Mesenchymal stem cell (in vitro differentiated cells and primary cell): ENCODE measurements around the gene CAMK2A.

Source experiments
- DNase-seq: peaks from one replicate; pipeline ENCODE4 v3.0.0-alpha.2; 2013
- H2AFZ ChIP-seq: one replicate; pipeline ENCODE4 v1.6.1; 2013; ENCODE audit warnings: low read depth, mild to moderate bottlenecking, control low read depth, inconsistent platforms, low read length, moderate library complexity
- H2AK5ac ChIP-seq: 2 replicates; pipeline ENCODE4 v1.6.1; 2013; ENCODE audit warnings: low read length, moderate library complexity, mild to moderate bottlenecking, inconsistent platforms; ENCODE audit not compliant: severe bottlenecking
- H2BK120ac ChIP-seq: one replicate; pipeline ENCODE4 v1.6.1; 2013; ENCODE audit warnings: low read depth, mild to moderate bottlenecking, inconsistent platforms, low read length, moderate library complexity
- H2BK12ac ChIP-seq, 2 experiments: one replicate each; pipeline ENCODE4 v1.6.1; 2013; ENCODE audit warnings: inconsistent platforms in 2 of 2, low read length in 2 of 2, mild to moderate bottlenecking in 2 of 2, moderate library complexity in 2 of 2, control low read depth in 1 of 2
- H2BK15ac ChIP-seq: one replicate; pipeline ENCODE4 v1.6.1; 2013; ENCODE audit warnings: mild to moderate bottlenecking, low read depth, inconsistent platforms; ENCODE audit not compliant: poor library complexity, severe bottlenecking
- H2BK5ac ChIP-seq: 2 replicates; pipeline ENCODE4 v1.6.1; 2013; ENCODE audit warnings: low read depth, mild to moderate bottlenecking, low read length, control low read depth, inconsistent platforms; ENCODE audit not compliant: poor library complexity, severe bottlenecking
- H3K14ac ChIP-seq, 2 experiments: one replicate each; pipeline ENCODE4 v1.6.1; 2013; ENCODE audit warnings: inconsistent platforms in 2 of 2, low read length in 2 of 2, control low read depth in 1 of 2, mild to moderate bottlenecking in 1 of 2, moderate library complexity in 1 of 2
- H3K18ac ChIP-seq, 2 experiments: one replicate each; pipeline ENCODE4 v1.6.1; 2013; ENCODE audit warnings: inconsistent platforms in 2 of 2, low read length in 2 of 2, control low read depth in 1 of 2, low read depth in 1 of 2, mild to moderate bottlenecking in 1 of 2
- H3K23ac ChIP-seq, 2 experiments: one replicate each; pipeline ENCODE4 v1.6.1; 2013; ENCODE audit warnings: inconsistent platforms in 2 of 2, low read length in 2 of 2, mild to moderate bottlenecking in 2 of 2, moderate library complexity in 2 of 2, control low read depth in 1 of 2
- H3K27ac ChIP-seq: 2 replicates; pipeline ENCODE4 v1.5.1; 2013; ENCODE audit warnings: mild to moderate bottlenecking, moderate library complexity, low read length, control low read depth, inconsistent platforms; ENCODE audit not compliant: poor library complexity, severe bottlenecking
- H3K27me3 ChIP-seq, 2 experiments: 2 replicates each; pipeline versions ENCODE4 v1.6.1 to v1.7.0; 2013; ENCODE audit warnings: low read length in 2 of 2, mild to moderate bottlenecking in 2 of 2, moderate library complexity in 2 of 2, control low read depth in 1 of 2, inconsistent platforms in 1 of 2; ENCODE audit not compliant: control insufficient read depth in 1 of 2, insufficient read depth in 1 of 2
- H3K36me3 ChIP-seq, 2 experiments: 2 replicates each; pipeline versions ENCODE4 v1.6.1 to v1.7.0; 2013; ENCODE audit warnings: low read length in 2 of 2, control low read depth in 1 of 2, inconsistent platforms in 1 of 2, low read depth in 1 of 2, mild to moderate bottlenecking in 1 of 2; ENCODE audit not compliant: insufficient read depth in 2 of 2, control insufficient read depth in 1 of 2
- H3K4ac ChIP-seq, 2 experiments: one replicate each; pipeline ENCODE4 v1.6.1; 2013; ENCODE audit warnings: inconsistent platforms in 2 of 2, low read length in 2 of 2, mild to moderate bottlenecking in 2 of 2, moderate library complexity in 2 of 2, control low read depth in 1 of 2, low read depth in 1 of 2
- H3K4me1 ChIP-seq: 2 replicates; pipeline ENCODE4 v1.6.1; 2013; ENCODE audit warnings: low read depth, low read length, control low read depth; ENCODE audit not compliant: control insufficient read depth, insufficient read depth
- H3K4me2 ChIP-seq: 2 replicates; pipeline ENCODE4 v1.6.1; 2013; ENCODE audit warnings: low read length, mild to moderate bottlenecking, inconsistent platforms; ENCODE audit not compliant: poor library complexity, severe bottlenecking
- H3K4me3 ChIP-seq, 2 experiments: 2 replicates each; pipeline versions ENCODE4 v1.5.1 to v1.7.0; 2013; ENCODE audit warnings: low read length in 2 of 2, mild to moderate bottlenecking in 2 of 2, control low read depth in 1 of 2, low read depth in 1 of 2; ENCODE audit not compliant: insufficient read depth in 1 of 2
- H3K79me1 ChIP-seq: replicated peaks from 2 replicates; pipeline ENCODE4 v1.6.1; 2013; ENCODE audit warnings: mild to moderate bottlenecking, control low read depth, low read length, inconsistent platforms; ENCODE audit not compliant: poor library complexity, severe bottlenecking
- H3K9ac ChIP-seq: 2 replicates; pipeline ENCODE4 v1.7.0; 2013; ENCODE audit warnings: mild to moderate bottlenecking, low read length, moderate library complexity
- H3K9me3 ChIP-seq: 2 replicates; pipeline ENCODE4 v1.7.0; 2013; ENCODE audit warnings: mild to moderate bottlenecking, low read length; ENCODE audit not compliant: control insufficient read depth
- H4K8ac ChIP-seq: one replicate; pipeline ENCODE4 v1.6.1; 2013; ENCODE audit warnings: inconsistent platforms, mild to moderate bottlenecking, low read length, moderate library complexity
- H4K91ac ChIP-seq: one replicate; pipeline ENCODE4 v1.6.1; 2013; ENCODE audit warnings: mild to moderate bottlenecking, low read length, inconsistent platforms
- WGBS: methylation state at CpG from one replicate; pipeline ENCODE4 v1.1.7; 2013; ENCODE audit warnings: mixed read lengths; 5-methylcytosine and 5-hydroxymethylcytosine counted together

CAMK2A gene

DNA sequence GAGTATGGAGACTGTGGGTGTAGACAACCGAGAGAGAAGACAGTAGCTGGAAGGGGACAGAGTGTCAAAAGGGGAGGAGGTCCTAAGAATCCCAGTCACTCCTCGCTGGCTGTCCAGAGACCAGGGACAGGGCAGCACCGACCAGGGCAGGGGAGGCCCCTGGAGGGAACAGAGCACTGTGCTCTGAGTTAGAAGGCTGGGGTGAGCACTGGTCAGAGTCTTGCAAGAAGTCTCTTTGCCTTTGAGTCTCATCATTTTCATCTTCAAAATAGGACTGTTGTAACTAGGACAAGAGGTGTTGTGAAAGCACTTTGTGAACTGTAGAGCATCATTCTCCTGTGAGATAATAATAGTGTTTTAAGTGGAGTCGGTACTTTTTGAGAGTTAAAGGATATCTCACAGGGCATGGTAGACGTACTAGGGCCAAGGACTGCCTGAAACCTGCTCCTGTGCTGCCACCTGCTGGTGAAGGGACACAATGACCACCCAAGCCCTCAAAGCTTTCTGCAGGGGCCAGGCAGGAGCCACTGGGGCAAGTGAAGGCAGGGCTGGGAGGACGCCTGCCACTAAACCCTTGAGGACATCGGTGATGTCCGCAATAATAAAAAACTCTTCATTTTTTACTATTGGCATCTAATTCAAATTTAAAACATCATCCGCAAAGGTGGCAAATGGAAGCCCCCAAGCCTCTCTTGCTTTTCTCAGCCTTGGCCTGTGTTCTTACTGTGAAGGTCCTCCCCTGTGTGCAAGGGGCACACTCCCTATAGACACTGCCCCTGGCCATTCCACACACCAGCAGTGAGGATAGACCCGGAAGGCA lies 71.5 kb downstream of the CAMK2A start:
- H3K27ac ChIP-seq, result no peak overlapping the region

GRCh38 chr5:150217038-150217437 lies 72.5 kb downstream of the CAMK2A start:
- H3K36me3 ChIP-seq, result no peaks in the 10 kb centered on the region
- 100% methylated on average over 1 of the region's 2 CpGs for WGBS
- no peak overlapping the region for H2BK15ac ChIP-seq
- H3K4me1 ChIP-seq, result peaks cover 3% of the 10 kb centered on the region
- peak overlapping the region; percentile 10 for H4K91ac ChIP-seq
- no peak for DNase-seq
- no peak overlapping the region for H2BK5ac ChIP-seq
- no peaks in the 10 kb centered on the region for H3K9me3 ChIP-seq
- no peak overlapping the region for H2BK120ac ChIP-seq
- H2BK12ac ChIP-seq, result no peak overlapping the region
- H3K4ac ChIP-seq, result no peak overlapping the region
- H2AK5ac ChIP-seq, result no peak overlapping the region
- H3K23ac ChIP-seq, result no peak overlapping the region
- no peak overlapping the region for H3K27ac ChIP-seq
- no peak overlapping the region for H3K14ac ChIP-seq
- H2AFZ ChIP-seq, result no peak overlapping the region
- no peaks in the 10 kb centered on the region for H3K79me1 ChIP-seq
- H3K4me2 ChIP-seq, result no peak overlapping the region
- peak overlapping the region; percentile 53 for H3K9ac ChIP-seq
- no peak overlapping the region for H3K4me3 ChIP-seq
- no peak overlapping the region for H4K8ac ChIP-seq
- no peak overlapping the region for H3K18ac ChIP-seq
- H3K27me3 ChIP-seq, result no peaks in the 10 kb centered on the region

More for the DNA sequence above, 71.5 kb downstream of the CAMK2A start:
- H2AFZ ChIP-seq, result no peak overlapping the region
- no peak overlapping the region for H3K14ac ChIP-seq
- H2BK15ac ChIP-seq, result no peak overlapping the region
- no peak overlapping the region for H3K23ac ChIP-seq
- 32% methylated on average over 10 of the region's 10 CpGs for WGBS
- H2BK12ac ChIP-seq, result peak overlapping the region; percentile 28 to 50
- no peaks in the 10 kb centered on the region for H3K9me3 ChIP-seq
- H3K18ac ChIP-seq, result peak overlapping the region in 1 of 2 experiments; percentile 11
- H2BK120ac ChIP-seq, result no peak overlapping the region
- H3K4me1 ChIP-seq, result peaks cover 3% of the 10 kb centered on the region
- no peak overlapping the region for H4K8ac ChIP-seq
- peak overlapping the region; percentile 53 for H3K9ac ChIP-seq
- DNase-seq, result peak; percentile 83
- no peak overlapping the region for H3K4me2 ChIP-seq
- no peaks in the 10 kb centered on the region for H3K79me1 ChIP-seq
- H3K4me3 ChIP-seq, result no peak overlapping the region
- H3K27me3 ChIP-seq, result no peaks in the 10 kb centered on the region
- no peak overlapping the region for H4K91ac ChIP-seq
- H3K36me3 ChIP-seq, result peaks cover 0 to 3% of the 10 kb centered on the region in 2 experiments
- H2AK5ac ChIP-seq, result no peak overlapping the region
- H3K4ac ChIP-seq, result no peak overlapping the region
- no peak overlapping the region for H2BK5ac ChIP-seq

DNA sequence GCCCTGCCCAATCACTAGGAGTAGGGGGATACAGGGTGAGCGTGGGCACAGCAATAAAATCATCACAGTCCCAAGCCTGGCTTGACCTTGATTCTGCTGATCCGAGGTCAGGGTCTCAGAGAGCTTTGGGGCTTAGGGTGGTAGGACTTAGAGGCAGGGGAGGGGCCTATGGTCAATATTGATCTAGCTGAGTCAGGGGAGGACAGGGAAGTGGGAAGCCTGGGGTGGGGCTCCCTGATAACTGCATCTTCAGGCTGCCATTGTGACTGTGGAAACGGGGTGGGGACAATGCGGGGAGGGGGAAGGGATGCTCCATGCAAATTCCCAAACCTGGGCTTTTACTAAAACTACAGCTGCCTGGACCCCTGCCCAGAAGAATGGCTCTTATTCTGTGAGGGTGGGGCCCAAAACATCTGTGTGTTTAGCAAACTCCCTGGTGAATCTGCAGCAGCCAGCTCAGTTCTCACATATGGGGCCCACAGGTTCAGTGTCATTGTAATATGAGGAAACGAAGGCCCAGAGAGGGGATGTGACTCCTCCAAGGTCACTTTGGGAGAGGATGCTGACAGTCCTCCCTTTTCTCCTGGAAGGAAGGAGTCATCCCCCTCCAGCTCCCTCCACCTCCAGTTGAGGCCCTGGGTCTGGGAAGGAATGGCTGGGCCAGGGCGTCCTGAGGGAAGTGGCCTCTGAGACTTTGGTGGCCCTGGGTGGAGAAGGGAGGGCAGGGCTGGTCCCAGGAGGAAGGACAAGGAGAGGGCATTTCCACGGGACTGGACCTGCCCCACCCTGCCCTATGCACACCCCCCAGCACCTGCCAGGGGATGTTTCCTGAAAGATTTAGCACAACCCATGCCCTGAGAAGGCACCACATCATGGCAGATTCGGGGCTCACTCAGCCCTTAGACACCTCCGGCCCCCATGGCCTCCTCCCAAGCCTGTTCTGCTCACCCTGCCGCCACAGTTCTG lies 73.3 kb downstream of the CAMK2A start:
- H3K9ac ChIP-seq, result peak overlapping the region; percentile 74
- H3K27me3 ChIP-seq, result no peaks in the 10 kb centered on the region
- H3K4ac ChIP-seq, result no peak overlapping the region
- H3K4me3 ChIP-seq, result no peak overlapping the region
- no peaks in the 10 kb centered on the region for H3K36me3 ChIP-seq
- H4K91ac ChIP-seq, result no peak overlapping the region
- H2AK5ac ChIP-seq, result no peak overlapping the region
- no peak overlapping the region for H2BK15ac ChIP-seq
- H3K14ac ChIP-seq, result peak overlapping the region in 1 of 2 experiments; percentile 42
- no peaks in the 10 kb centered on the region for H3K9me3 ChIP-seq
- H4K8ac ChIP-seq, result no peak overlapping the region
- WGBS, result 88% methylated on average over 8 of the region's 10 CpGs
- no peak overlapping the region for H2AFZ ChIP-seq
- H3K4me1 ChIP-seq, result peaks cover 3% of the 10 kb centered on the region
- H3K18ac ChIP-seq, result no peak overlapping the region
- no peak overlapping the region for H3K4me2 ChIP-seq
- no peak overlapping the region for H3K27ac ChIP-seq
- no peak overlapping the region for H2BK120ac ChIP-seq
- H3K79me1 ChIP-seq, result no peaks in the 10 kb centered on the region
- DNase-seq, result no peak
- no peak overlapping the region for H2BK12ac ChIP-seq
- no peak overlapping the region for H3K23ac ChIP-seq
- H2BK5ac ChIP-seq, result no peak overlapping the region

GRCh38 chr5:150214289-150214688 lies 75.3 kb downstream of the CAMK2A start:
- H3K27ac ChIP-seq, result no peak overlapping the region
- H4K91ac ChIP-seq, result no peak overlapping the region
- no peaks in the 10 kb centered on the region for H3K36me3 ChIP-seq
- no peaks in the 10 kb centered on the region for H3K79me1 ChIP-seq
- no peaks in the 10 kb centered on the region for H3K9me3 ChIP-seq
- no peak overlapping the region for H2BK5ac ChIP-seq
- H3K14ac ChIP-seq, result no peak overlapping the region
- H2AK5ac ChIP-seq, result no peak overlapping the region
- no peaks in the 10 kb centered on the region for H3K27me3 ChIP-seq
- H2BK120ac ChIP-seq, result no peak overlapping the region
- H3K4me1 ChIP-seq, result peaks cover 5% of the 10 kb centered on the region
- peak overlapping the region in 1 of 2 experiments; percentile 24 for H3K4ac ChIP-seq
- peak; percentile 44 for DNase-seq
- peak overlapping the region in 1 of 2 experiments; percentile 6 for H2BK12ac ChIP-seq
- H3K9ac ChIP-seq, result peak overlapping the region; percentile 74
- WGBS, result 79% methylated on average over 7 of the region's 7 CpGs
- H2AFZ ChIP-seq, result no peak overlapping the region
- H3K4me2 ChIP-seq, result no peak overlapping the region
- no peak overlapping the region for H3K18ac ChIP-seq
- H3K4me3 ChIP-seq, result no peak overlapping the region
- H2BK15ac ChIP-seq, result no peak overlapping the region
- no peak overlapping the region for H3K23ac ChIP-seq
- peak overlapping the region; percentile 5 for H4K8ac ChIP-seq
